HG03520 (cell line): ENCODE results near the gene OR9G4.

ENCODE experiments used
- ATAC-seq: cut with Tn5 transposase; IDR thresholded peaks from one replicate; pipeline ENCODE4 v1.9.1; 2021; ENCODE audit warnings: mild to moderate bottlenecking, moderate library complexity; ENCODE audit not compliant: unreplicated experiment

The OR9G4 gene

GRCh38 chr11:56748597-56748996 lies at the start of gene OR9G4:
Gene OR9G4 (minus strand): TSS chr11:56748697. CDS start chr11:56743766, 4,931 bp downstream.
- ATAC-seq: no peak

GRCh38 chr11:56783448-56784041 lies 35.0 kb upstream of the OR9G4 start:
- ATAC-seq: no peak

- peak; percentile 69 for ATAC-seq
Measured at GRCh38 chr11:56782167-56782847, 33.8 kb upstream of the OR9G4 start.

- no peak for ATAC-seq
Measured at GRCh38 chr11:56776809-56777208, 28.3 kb upstream of the OR9G4 start.

- ATAC-seq: no peak
Measured at GRCh38 chr11:56764976-56765375, 16.5 kb upstream of the OR9G4 start.

GRCh38 chr11:56751480-56751879 lies 3.0 kb upstream of the OR9G4 start:
- ATAC-seq: no peak

GRCh38 chr11:56750190-56750589 lies 1.7 kb upstream of the OR9G4 start:
- ATAC-seq: no peak

- ATAC-seq: no peak
Measured at GRCh38 chr11:56740886-56741285, 7.6 kb downstream of the OR9G4 start.

- no peak for ATAC-seq
Measured at GRCh38 chr11:56740107-56740506, 8.4 kb downstream of the OR9G4 start.

- no peak for ATAC-seq
Measured at GRCh38 chr11:56720513-56720912, 28.0 kb downstream of the OR9G4 start.

GRCh38 chr11:56716379-56716854 lies 32.1 kb downstream of the OR9G4 start:
- ATAC-seq: peak; percentile 58

- no peak for ATAC-seq
Measured at GRCh38 chr11:56714206-56714605, 34.3 kb downstream of the OR9G4 start.

GRCh38 chr11:56706486-56706885 lies 42.0 kb downstream of the OR9G4 start:
- no peak for ATAC-seq

- no peak for ATAC-seq
Measured at GRCh38 chr11:56705784-56706396, 42.6 kb downstream of the OR9G4 start.

GRCh38 chr11:56700914-56701485 lies 47.5 kb downstream of the OR9G4 start:
- no peak for ATAC-seq

- ATAC-seq: no peak
Measured at GRCh38 chr11:56700242-56700913, 48.1 kb downstream of the OR9G4 start.

- ATAC-seq: no peak
Measured at GRCh38 chr11:56698795-56699194, 49.7 kb downstream of the OR9G4 start, which contains the start of gene OR9G1. Gene OR9G1 (plus strand): TSS chr11:56699095. CDS start chr11:56700388, 1,293 bp downstream.

GRCh38 chr11:56693428-56693827 lies 55.1 kb downstream of the OR9G4 start:
- no peak for ATAC-seq
